ENCODE results near the gene CCNE1. TPM values are rescaled to one million over a fixed set of nuclear protein-coding genes. Genes with fewer than 3 reads are reported as not detected.

Gene CCNE1
- total and polyA plus RNA-seq, 9 of the 15 experiments (the other 6 are each of a cell fraction or from before 2014, with no cell fraction given) = 6.2 to 41.0 (median 31.6) TPM

DNA sequence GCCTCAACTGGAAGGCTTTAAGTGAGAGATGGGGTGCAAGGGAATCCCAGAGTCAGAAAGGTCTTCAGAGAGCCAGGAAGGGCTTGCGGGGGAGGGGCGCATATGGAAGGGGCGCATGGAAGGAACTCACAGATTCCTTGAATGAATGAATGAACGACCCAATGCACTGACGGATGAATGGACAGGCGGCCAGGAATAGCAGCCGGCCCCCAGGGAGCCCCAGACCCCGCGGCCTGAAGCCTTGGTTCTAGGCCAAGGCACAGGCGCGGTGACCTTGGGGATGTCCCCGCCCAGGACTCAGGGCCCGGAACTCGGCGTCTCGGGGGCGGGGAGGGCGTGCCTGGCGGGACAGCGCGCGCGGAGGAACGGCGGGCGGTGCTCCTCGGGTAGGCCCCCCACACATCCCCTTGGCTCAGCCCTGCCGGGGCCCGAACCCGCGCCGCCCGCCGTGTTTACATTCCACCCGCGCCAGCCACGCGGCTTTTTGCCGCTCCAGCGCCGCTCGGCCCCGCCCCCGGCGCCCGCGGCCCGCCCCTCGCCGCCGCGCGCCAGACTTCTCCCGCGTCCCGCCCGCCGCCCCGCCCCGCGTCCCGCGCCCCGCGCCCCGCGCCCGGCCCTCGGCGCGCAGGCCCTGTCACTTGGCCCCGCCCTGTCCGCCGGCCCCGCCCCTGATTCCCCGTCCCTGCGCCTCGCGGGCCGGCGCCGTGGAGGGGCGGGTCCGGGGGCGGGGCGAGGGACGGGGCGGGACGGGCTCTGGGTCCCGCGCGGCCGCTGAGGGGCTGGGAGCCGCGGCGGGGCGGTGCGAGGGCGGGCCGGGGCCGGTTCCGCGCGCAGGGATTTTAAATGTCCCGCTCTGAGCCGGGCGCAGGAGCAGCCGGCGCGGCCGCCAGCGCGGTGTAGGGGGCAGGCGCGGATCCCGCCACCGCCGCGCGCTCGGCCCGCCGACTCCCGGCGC is at the start of gene CCNE1 (continued):
- TF ChIP-seq, protein P1, sequence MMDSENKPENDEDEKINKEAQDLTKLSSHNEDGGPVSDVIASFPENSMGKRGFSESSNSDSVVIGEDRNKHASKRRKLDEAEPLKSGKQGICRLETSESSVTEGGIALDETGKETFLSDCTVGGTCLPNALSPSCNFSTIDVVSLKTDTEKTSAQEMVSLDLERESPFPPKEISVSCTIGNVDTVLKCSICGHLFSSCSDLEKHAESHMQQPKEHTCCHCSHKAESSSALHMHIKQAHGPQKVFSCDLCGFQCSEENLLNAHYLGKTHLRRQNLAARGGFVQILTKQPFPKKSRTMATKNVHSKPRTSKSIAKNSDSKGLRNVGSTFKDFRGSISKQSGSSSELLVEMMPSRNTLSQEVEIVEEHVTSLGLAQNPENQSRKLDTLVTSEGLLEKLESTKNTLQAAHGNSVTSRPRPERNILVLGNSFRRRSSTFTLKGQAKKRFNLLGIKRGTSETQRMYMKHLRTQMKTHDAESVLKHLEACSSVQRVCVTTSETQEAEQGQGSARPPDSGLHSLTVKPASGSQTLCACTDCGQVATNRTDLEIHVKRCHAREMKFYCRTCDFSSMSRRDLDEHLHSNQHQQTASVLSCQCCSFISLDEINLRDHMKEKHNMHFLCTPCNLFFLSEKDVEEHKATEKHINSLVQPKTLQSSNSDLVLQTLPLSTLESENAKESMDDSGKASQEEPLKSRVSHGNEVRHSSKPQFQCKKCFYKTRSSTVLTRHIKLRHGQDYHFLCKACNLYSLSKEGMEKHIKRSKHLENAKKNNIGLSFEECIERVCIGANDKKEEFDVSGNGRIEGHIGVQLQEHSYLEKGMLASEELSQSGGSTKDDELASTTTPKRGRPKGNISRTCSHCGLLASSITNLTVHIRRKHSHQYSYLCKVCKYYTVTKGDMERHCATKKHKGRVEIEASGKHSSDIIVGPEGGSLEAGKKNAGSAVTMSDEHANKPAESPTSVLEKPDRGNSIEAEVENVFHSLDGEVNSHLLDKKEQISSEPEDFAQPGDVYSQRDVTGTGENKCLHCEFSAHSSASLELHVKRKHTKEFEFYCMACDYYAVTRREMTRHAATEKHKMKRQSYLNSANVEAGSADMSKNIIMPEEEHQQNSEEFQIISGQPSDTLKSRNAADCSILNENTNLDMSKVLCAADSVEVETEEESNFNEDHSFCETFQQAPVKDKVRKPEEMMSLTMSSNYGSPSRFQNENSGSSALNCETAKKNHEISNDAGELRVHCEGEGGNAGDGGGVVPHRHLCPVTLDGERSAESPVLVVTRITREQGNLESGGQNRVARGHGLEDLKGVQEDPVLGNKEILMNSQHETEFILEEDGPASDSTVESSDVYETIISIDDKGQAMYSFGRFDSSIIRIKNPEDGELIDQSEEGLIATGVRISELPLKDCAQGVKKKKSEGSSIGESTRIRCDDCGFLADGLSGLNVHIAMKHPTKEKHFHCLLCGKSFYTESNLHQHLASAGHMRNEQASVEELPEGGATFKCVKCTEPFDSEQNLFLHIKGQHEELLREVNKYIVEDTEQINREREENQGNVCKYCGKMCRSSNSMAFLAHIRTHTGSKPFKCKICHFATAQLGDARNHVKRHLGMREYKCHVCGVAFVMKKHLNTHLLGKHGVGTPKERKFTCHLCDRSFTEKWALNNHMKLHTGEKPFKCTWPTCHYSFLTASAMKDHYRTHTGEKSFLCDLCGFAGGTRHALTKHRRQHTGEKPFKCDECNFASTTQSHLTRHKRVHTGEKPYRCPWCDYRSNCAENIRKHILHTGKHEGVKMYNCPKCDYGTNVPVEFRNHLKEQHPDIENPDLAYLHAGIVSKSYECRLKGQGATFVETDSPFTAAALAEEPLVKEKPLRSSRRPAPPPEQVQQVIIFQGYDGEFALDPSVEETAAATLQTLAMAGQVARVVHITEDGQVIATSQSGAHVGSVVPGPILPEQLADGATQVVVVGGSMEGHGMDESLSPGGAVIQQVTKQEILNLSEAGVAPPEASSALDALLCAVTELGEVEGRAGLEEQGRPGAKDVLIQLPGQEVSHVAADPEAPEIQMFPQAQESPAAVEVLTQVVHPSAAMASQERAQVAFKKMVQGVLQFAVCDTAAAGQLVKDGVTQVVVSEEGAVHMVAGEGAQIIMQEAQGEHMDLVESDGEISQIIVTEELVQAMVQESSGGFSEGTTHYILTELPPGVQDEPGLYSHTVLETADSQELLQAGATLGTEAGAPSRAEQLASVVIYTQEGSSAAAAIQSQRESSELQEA (IDR thresholded peaks at IDR 0.05; ENCODE audit: low read depth) = no peak
- TF ChIP-seq SRSF7 (optimal IDR thresholded peaks at IDR 0.05; ENCODE audit: low read depth, low read length) = no peak
- TF ChIP-seq DNMT1 (IDR thresholded peaks at IDR 0.05) = no peak
- no peak for TF ChIP-seq FUS (optimal IDR thresholded peaks at IDR 0.05; ENCODE audit: low read depth, low read length)
- no peak for TF ChIP-seq RBM15 (IDR thresholded peaks at IDR 0.05; ENCODE audit: insufficient read depth, low read length)
- no peak for TF ChIP-seq ZNF239 (CRISPR knock-in tag; IDR thresholded peaks at IDR 0.05)
- TF ChIP-seq, protein P2, sequence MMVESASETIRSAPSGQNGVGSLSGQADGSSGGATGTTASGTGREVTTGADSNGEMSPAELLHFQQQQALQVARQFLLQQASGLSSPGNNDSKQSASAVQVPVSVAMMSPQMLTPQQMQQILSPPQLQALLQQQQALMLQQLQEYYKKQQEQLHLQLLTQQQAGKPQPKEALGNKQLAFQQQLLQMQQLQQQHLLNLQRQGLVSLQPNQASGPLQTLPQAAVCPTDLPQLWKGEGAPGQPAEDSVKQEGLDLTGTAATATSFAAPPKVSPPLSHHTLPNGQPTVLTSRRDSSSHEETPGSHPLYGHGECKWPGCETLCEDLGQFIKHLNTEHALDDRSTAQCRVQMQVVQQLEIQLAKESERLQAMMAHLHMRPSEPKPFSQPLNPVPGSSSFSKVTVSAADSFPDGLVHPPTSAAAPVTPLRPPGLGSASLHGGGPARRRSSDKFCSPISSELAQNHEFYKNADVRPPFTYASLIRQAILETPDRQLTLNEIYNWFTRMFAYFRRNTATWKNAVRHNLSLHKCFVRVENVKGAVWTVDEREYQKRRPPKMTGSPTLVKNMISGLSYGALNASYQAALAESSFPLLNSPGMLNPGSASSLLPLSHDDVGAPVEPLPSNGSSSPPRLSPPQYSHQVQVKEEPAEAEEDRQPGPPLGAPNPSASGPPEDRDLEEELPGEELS (CRISPR knock-in tag; IDR thresholded peaks at IDR 0.05; ENCODE audit: borderline replicate concordance) = no peak
- no peak for TF ChIP-seq COPS2 (conservative IDR thresholded peaks at IDR 0.05)
- TF ChIP-seq, protein P3, sequence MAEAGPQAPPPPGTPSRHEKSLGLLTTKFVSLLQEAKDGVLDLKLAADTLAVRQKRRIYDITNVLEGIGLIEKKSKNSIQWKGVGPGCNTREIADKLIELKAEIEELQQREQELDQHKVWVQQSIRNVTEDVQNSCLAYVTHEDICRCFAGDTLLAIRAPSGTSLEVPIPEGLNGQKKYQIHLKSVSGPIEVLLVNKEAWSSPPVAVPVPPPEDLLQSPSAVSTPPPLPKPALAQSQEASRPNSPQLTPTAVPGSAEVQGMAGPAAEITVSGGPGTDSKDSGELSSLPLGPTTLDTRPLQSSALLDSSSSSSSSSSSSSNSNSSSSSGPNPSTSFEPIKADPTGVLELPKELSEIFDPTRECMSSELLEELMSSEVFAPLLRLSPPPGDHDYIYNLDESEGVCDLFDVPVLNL (CRISPR knock-in tag; IDR thresholded peaks at IDR 0.05; ENCODE audit: low read depth) = peak; percentile 88; the same call in 1 of the 2 replicates
- no peak; the same call in 1 of the 2 replicates for TF ChIP-seq EP300 (IDR thresholded peaks at IDR 0.05; ENCODE audit: low read length)
- TF ChIP-seq HLTF (IDR thresholded peaks at IDR 0.05) = no peak
- TF ChIP-seq ZNF551 (CRISPR knock-in tag; IDR thresholded peaks at IDR 0.05) = no peak
- TF ChIP-seq, protein P4, sequence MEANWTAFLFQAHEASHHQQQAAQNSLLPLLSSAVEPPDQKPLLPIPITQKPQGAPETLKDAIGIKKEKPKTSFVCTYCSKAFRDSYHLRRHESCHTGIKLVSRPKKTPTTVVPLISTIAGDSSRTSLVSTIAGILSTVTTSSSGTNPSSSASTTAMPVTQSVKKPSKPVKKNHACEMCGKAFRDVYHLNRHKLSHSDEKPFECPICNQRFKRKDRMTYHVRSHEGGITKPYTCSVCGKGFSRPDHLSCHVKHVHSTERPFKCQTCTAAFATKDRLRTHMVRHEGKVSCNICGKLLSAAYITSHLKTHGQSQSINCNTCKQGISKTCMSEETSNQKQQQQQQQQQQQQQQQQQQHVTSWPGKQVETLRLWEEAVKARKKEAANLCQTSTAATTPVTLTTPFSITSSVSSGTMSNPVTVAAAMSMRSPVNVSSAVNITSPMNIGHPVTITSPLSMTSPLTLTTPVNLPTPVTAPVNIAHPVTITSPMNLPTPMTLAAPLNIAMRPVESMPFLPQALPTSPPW (CRISPR knock-in tag; IDR thresholded peaks at IDR 0.05) = peak; percentile 80
- no peak for TF ChIP-seq SREBF2 (CRISPR knock-in tag; IDR thresholded peaks at IDR 0.05)
